Measurements from ENCODE around the gene PTPN4. TPM values are rescaled to one million over a fixed set of nuclear protein-coding genes. Genes with fewer than 3 reads are reported as not detected.
A peak's percentile ranks its signal among the peaks of the same experiment; 100 is the strongest.

Gene PTPN4
- total and polyA plus RNA-seq, 9 of the 15 experiments (the other 6 are each of a cell fraction or from before 2014, with no cell fraction given) = 5.0 to 32.8 (median 27.3) TPM

GRCh38 chr2:120012771-120013596 lies 253.3 kb downstream of the PTPN4 start, which contains the start of gene EPB41L5 (continued):
- no peak for TF ChIP-seq ZNF449 (CRISPR knock-in tag; IDR thresholded peaks at IDR 0.05)
- TF ChIP-seq POLR2AphosphoS5 (IDR thresholded peaks at IDR 0.05; ENCODE audit: control insufficient read depth, insufficient read depth, low read depth, low read length) = 0 out of 2 replicates have a peak, but pooled peaks have one; percentile 25
- peak; percentile 66; the same call in 1 of the 2 replicates for TF ChIP-seq ZNF263 (CRISPR knock-in tag; IDR thresholded peaks at IDR 0.05; ENCODE audit: borderline replicate concordance)
- peak; percentile 64; the same call in 1 of the 2 replicates for TF ChIP-seq ZNF24 (IDR thresholded peaks at IDR 0.05)
- TF ChIP-seq MLLT1 (IDR thresholded peaks at IDR 0.05) = no peak
- TF ChIP-seq SRF (CRISPR knock-in tag; IDR thresholded peaks at IDR 0.05) = peak in 1 of 2 experiments; percentile 61; a peak in 2 of 4 replicates
- TF ChIP-seq ZZZ3 (IDR thresholded peaks at IDR 0.05) = no peak
- peak; percentile 52; the same call in 1 of the 2 replicates for TF ChIP-seq ZNF740 (CRISPR knock-in tag; IDR thresholded peaks at IDR 0.05)
- TF ChIP-seq ZNF740 (tag; IDR thresholded peaks at IDR 0.05) = no peak
- TF ChIP-seq RCOR1 (IDR thresholded peaks at IDR 0.05; ENCODE audit: borderline replicate concordance in 1 of 2, low read depth in 2 of 2, low read length in 2 of 2) = peak in 1 of 2 experiments; percentile 37; a peak in 2 of 4 replicates
- TF ChIP-seq NR3C1 (CRISPR knock-in tag; IDR thresholded peaks at IDR 0.05) = peak; percentile 90
- no peak for TF ChIP-seq ZNF436 (CRISPR knock-in tag; IDR thresholded peaks at IDR 0.05)
- peak; percentile 38 for TF ChIP-seq KDM5B (IDR thresholded peaks at IDR 0.05; ENCODE audit: insufficient replicate concordance, low read depth, low read length)
- no peak for TF ChIP-seq CBX5 (IDR thresholded peaks at IDR 0.05; ENCODE audit: borderline replicate concordance, low read depth)
- TF ChIP-seq, protein P1, sequence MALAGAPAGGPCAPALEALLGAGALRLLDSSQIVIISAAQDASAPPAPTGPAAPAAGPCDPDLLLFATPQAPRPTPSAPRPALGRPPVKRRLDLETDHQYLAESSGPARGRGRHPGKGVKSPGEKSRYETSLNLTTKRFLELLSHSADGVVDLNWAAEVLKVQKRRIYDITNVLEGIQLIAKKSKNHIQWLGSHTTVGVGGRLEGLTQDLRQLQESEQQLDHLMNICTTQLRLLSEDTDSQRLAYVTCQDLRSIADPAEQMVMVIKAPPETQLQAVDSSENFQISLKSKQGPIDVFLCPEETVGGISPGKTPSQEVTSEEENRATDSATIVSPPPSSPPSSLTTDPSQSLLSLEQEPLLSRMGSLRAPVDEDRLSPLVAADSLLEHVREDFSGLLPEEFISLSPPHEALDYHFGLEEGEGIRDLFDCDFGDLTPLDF (CRISPR knock-in tag; IDR thresholded peaks at IDR 0.05) = peak; percentile 81; the same call in 1 of the 2 replicates
- TF ChIP-seq AFF4 (CRISPR knock-in tag; IDR thresholded peaks at IDR 0.05) = peak; percentile 67
- TF ChIP-seq TEAD1 (CRISPR knock-in tag; IDR thresholded peaks at IDR 0.05) = peak in 1 of 2 experiments; percentile 81; a peak in 2 of 4 replicates

Measured in K562 (cell line).